ENCODE measurements around the gene CCDC82.

GRCh38 chr11:96329419-96329818 is 60.3 kb downstream of the CCDC82 start:
- TF ChIP-seq CTCF (IDR thresholded peaks at IDR 0.05; ENCODE audit: low read depth, low read length) (no peak), EZH2phosphoT487 (IDR thresholded peaks at IDR 0.05; ENCODE audit: low read depth) (no peak)

All from OCI-LY3 (cell line).